Liver (tissue), 3 donors: ENCODE measurements around the gene CDK5R1.

Source experiments
- CTCF ChIP-seq: fragments of 150-350 bp; IDR thresholded peaks from 2 replicates; pipeline ENCODE4 v1.5.1; 2017; ENCODE audit warnings: improper control_type of control experiment, low read depth, low read length; ENCODE audit not compliant: missing input control
- EGR1 ChIP-seq, 2 donors: IDR thresholded peaks; 2 replicates each; pipeline ENCODE4 v1.6.1; 2016 to 2018; ENCODE audit warnings: antibody characterized with exemption in 2 of 2, low read depth in 2 of 2
- JUND ChIP-seq, 2 donors: IDR thresholded peaks; 2 replicates each; pipeline ENCODE4 v1.6.1; 2016; ENCODE audit warnings: antibody characterized with exemption in 2 of 2
- MAX ChIP-seq: IDR thresholded peaks from 2 replicates; pipeline ENCODE4 v1.6.1; 2016; ENCODE audit warnings: antibody characterized with exemption
- TAF1 ChIP-seq: conservative IDR thresholded peaks from 2 replicates; pipeline ENCODE4 v1.6.1; 2016; ENCODE audit warnings: antibody characterized with exemption, mild to moderate bottlenecking
- donor health status: healthy.
- donor health status: healthy.

- no peak for TF ChIP-seq CTCF
- no peak for TF ChIP-seq EGR1 (IDR thresholded peaks at IDR 0.05; ENCODE audit: low read depth in 2 of 2)
- TF ChIP-seq MAX, result no peak
- TF ChIP-seq JUND (IDR thresholded peaks at IDR 0.05), result no peak
- TF ChIP-seq TAF1, result no peak
Observed at GRCh38 chr17:32443827-32444300, 42.9 kb upstream of the CDK5R1 start.
